ENCODE measurements around the gene PIK3R2. TPM values are rescaled to one million over a fixed set of nuclear protein-coding genes. Genes with fewer than 3 reads are reported as not detected.

Gene PIK3R2
- total and polyA plus RNA-seq, 2 of the 13 experiments (the other 11 are each of a cell fraction or from before 2014, with no cell fraction given) = 18.6 to 25.3 TPM

- TF ChIP-seq, protein P1, sequence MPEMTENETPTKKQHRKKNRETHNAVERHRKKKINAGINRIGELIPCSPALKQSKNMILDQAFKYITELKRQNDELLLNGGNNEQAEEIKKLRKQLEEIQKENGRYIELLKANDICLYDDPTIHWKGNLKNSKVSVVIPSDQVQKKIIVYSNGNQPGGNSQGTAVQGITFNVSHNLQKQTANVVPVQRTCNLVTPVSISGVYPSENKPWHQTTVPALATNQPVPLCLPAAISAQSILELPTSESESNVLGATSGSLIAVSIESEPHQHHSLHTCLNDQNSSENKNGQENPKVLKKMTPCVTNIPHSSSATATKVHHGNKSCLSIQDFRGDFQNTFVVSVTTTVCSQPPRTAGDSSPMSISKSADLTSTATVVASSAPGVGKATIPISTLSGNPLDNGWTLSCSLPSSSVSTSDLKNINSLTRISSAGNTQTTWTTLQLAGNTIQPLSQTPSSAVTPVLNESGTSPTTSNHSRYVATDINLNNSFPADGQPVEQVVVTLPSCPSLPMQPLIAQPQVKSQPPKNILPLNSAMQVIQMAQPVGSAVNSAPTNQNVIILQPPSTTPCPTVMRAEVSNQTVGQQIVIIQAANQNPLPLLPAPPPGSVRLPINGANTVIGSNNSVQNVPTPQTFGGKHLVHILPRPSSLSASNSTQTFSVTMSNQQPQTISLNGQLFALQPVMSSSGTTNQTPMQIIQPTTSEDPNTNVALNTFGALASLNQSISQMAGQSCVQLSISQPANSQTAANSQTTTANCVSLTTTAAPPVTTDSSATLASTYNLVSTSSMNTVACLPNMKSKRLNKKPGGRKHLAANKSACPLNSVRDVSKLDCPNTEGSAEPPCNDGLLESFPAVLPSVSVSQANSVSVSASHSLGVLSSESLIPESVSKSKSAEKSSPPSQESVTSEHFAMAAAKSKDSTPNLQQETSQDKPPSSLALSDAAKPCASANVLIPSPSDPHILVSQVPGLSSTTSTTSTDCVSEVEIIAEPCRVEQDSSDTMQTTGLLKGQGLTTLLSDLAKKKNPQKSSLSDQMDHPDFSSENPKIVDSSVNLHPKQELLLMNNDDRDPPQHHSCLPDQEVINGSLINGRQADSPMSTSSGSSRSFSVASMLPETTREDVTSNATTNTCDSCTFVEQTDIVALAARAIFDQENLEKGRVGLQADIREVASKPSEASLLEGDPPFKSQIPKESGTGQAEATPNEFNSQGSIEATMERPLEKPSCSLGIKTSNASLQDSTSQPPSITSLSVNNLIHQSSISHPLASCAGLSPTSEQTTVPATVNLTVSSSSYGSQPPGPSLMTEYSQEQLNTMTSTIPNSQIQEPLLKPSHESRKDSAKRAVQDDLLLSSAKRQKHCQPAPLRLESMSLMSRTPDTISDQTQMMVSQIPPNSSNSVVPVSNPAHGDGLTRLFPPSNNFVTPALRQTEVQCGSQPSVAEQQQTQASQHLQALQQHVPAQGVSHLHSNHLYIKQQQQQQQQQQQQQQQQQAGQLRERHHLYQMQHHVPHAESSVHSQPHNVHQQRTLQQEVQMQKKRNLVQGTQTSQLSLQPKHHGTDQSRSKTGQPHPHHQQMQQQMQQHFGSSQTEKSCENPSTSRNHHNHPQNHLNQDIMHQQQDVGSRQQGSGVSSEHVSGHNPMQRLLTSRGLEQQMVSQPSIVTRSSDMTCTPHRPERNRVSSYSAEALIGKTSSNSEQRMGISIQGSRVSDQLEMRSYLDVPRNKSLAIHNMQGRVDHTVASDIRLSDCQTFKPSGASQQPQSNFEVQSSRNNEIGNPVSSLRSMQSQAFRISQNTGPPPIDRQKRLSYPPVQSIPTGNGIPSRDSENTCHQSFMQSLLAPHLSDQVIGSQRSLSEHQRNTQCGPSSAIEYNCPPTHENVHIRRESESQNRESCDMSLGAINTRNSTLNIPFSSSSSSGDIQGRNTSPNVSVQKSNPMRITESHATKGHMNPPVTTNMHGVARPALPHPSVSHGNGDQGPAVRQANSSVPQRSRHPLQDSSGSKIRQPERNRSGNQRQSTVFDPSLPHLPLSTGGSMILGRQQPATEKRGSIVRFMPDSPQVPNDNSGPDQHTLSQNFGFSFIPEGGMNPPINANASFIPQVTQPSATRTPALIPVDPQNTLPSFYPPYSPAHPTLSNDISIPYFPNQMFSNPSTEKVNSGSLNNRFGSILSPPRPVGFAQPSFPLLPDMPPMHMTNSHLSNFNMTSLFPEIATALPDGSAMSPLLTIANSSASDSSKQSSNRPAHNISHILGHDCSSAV (CRISPR knock-in tag; IDR thresholded peaks at IDR 0.05; ENCODE audit: borderline replicate concordance) = no peak
- TF ChIP-seq ZFP82 (CRISPR knock-in tag; IDR thresholded peaks at IDR 0.05; ENCODE audit: borderline replicate concordance) = no peak
- TF ChIP-seq SP140L (CRISPR knock-in tag; IDR thresholded peaks at IDR 0.05; ENCODE audit: borderline replicate concordance) = no peak
- no peak for TF ChIP-seq ZBTB8A (CRISPR knock-in tag; IDR thresholded peaks at IDR 0.05; ENCODE audit: borderline replicate concordance, low read depth)
- TF ChIP-seq KLF9 (CRISPR knock-in tag; IDR thresholded peaks at IDR 0.05; ENCODE audit: low read depth) = no peak
- TF ChIP-seq AHR (CRISPR knock-in tag; IDR thresholded peaks at IDR 0.05) = no peak
- TF ChIP-seq E2F5 (CRISPR knock-in tag; conservative IDR thresholded peaks at IDR 0.05) = no peak
- TF ChIP-seq MAZ (IDR thresholded peaks at IDR 0.05; ENCODE audit: borderline replicate concordance, low read depth, low read length) = no peak
- 0 out of 2 replicates have a peak, but pooled peaks have one; percentile 43 for TF ChIP-seq MAZ (CRISPR knock-in tag; IDR thresholded peaks at IDR 0.05; ENCODE audit: low read depth)
- no peak for TF ChIP-seq ZSCAN30 (CRISPR knock-in tag; IDR thresholded peaks at IDR 0.05)
- peak; percentile 61 for TF ChIP-seq TBX2 (CRISPR knock-in tag; IDR thresholded peaks at IDR 0.05; ENCODE audit: borderline replicate concordance)
- TF ChIP-seq RXRB (CRISPR knock-in tag; IDR thresholded peaks at IDR 0.05; ENCODE audit: borderline replicate concordance) = peak; percentile 76
- TF ChIP-seq NPAS2 (CRISPR knock-in tag; IDR thresholded peaks at IDR 0.05; ENCODE audit: borderline replicate concordance) = no peak
- no peak for TF ChIP-seq ZNF180 (CRISPR knock-in tag; IDR thresholded peaks at IDR 0.05; ENCODE audit: borderline replicate concordance, low read depth)
- TF ChIP-seq, protein P2, sequence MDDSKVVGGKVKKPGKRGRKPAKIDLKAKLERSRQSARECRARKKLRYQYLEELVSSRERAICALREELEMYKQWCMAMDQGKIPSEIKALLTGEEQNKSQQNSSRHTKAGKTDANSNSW (CRISPR knock-in tag; IDR thresholded peaks at IDR 0.05; ENCODE audit: borderline replicate concordance) = no peak
- TF ChIP-seq ZNF33A (CRISPR knock-in tag; IDR thresholded peaks at IDR 0.05; ENCODE audit: borderline replicate concordance) = no peak
Observed at GRCh38 chr19:18135712-18136584, 17.0 kb upstream of the PIK3R2 start (continued).
